HPDE6-E6E7 (cell line): ENCODE data around the gene SLC38A7.
"Not testable (repeated sequence)": the region's sequence is repeated elsewhere in the genome, so short reads cannot be mapped to it uniquely, and the experiment has no call there.

Experiments
- DNase-seq: peaks from one replicate; pipeline ENCODE4 v3.0.0; 2011; ENCODE audit warnings: missing footprints; ENCODE audit errors: extremely low spot score

SLC38A7 gene

DNA sequence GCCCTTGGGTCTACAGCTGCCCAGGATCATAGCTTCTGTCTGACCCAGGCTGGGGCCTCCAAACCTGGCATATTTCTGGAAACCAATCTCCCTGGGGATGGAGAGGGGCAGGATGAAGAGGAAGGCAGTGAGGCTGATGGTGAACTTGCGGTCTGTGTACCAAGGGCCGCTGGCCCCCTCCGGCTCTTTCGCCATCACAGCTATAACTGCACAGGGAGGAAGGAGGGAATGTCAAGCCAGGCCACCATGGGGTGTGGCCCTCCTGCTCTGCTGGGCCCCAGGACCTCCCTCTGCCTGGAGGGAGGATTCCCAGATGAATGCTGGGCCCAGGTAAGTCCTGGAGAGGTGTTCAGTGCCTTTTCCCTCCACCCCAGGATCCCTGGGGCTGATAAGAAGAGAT is 6.3 kb downstream of the SLC38A7 start:
- no peak for DNase-seq

- no peak for DNase-seq
These were observed 13.5 kb downstream of the SLC38A7 start for GRCh38 chr16:58670946-58671583.

DNA sequence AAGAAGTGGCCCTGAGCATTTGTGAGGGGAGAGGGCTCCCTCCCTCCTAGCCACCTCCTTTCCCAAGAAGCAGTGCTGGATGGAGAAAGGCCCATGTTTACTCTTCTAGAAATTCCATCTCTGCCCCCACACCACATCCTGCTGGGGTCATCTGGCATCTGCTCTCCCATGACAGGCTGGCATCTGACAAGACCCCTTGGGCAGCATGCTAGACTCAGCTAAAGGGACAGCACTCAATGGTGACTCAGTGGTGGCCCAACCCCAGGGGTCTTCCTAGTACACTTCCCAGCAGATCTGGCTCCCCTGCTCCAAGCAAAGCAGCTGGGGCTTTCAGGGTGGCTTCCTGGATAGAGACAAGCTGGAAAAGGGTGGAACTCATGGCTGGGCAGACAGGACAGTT is 14.4 kb downstream of the SLC38A7 start:
- no peak for DNase-seq

GRCh38 chr16:58665200-58665599 is 19.4 kb downstream of the SLC38A7 start:
- DNase-seq = no peak

- DNase-seq = peak; percentile 97
These were observed 23.3 kb downstream of the SLC38A7 start for GRCh38 chr16:58661199-58661830.

DNA sequence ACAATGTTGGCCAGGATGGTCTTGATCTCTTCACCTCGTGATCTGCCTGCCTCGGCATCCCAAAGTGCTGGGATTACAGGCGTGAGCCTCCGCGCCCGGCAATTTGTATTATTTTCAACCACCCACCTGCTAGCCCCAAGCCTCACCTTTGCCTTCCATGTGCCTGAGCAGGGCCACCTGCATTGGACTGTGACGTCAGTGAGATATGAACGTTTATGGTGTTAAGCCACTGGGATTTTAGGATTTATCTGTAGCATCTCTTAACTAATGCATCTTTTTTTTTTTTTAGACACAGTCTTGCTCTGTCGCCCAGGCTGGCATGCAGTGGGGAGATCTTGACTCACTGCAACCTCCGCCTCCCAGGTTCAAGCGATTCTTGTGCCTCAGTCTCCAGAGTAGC is 24.7 kb downstream of the SLC38A7 start:
- DNase-seq = not testable (repeated sequence)

DNA sequence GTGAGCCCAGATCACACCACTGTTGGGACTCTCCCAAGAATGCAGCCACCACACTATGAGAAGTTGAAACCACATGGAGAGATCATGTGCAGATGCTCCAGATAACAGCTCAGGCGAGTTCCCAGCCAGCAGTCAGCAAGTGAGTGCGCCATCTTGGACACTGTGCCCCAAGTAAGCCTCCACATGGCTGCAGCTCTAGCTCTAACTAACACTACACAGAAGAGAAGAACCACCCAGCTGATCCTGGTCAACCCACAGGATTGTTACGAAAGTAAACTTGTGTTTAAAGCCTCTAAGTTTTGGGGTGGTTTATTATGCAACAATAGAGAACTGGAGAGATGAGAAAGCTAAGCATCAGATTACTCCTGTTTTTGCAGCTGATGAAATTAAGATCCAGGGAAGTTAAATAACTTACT is 25.8 kb downstream of the SLC38A7 start:
- no peak for DNase-seq

DNA sequence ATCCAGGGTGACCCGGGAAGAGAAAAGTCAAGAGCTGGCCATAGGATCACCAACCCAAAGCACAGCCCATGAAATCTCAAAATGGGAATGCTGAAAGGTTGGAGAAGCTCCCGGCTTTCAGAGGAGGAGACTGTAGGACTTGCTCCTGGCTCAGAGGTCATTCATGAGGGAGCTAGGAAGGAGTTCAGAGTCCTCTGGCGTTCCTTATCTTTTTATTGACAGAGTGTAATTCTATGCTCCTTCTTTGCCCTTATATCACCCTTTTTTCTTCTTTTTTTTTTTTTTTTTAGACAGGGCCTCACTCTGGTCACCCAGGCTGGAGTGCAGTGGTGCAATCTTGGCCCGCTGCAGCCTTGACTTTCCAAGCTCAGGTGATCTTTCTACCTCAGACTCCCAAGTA is 27.7 kb downstream of the SLC38A7 start:
- DNase-seq = no peak

DNA sequence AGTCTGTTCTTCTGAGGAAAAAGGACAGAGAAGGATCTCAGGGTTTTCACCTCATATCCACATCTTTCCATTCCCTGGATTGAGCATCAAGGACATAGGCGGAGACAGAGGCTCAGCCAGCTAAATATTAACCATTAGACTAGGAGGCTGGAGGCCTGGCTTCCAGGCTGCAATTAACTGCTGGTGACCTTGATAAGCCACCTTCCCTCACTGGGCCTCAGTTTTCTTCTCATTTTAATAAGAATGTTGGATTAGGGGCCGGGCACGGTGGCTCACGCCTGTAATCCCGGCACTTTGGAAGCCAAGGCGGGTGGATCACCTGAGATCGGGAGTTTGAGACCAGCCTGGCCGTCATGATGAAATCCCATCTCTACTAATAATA is 29.4 kb downstream of the SLC38A7 start:
- no peak for DNase-seq

GRCh38 chr16:58654560-58655214 is 29.9 kb downstream of the SLC38A7 start:
- no peak for DNase-seq

- DNase-seq = no peak
These were observed 31.8 kb downstream of the SLC38A7 start for GRCh38 chr16:58652741-58653140.

GRCh38 chr16:58651965-58652348 is 32.6 kb downstream of the SLC38A7 start:
- no peak for DNase-seq

GRCh38 chr16:58649707-58650106 is 34.9 kb downstream of the SLC38A7 start:
- no peak for DNase-seq

DNA sequence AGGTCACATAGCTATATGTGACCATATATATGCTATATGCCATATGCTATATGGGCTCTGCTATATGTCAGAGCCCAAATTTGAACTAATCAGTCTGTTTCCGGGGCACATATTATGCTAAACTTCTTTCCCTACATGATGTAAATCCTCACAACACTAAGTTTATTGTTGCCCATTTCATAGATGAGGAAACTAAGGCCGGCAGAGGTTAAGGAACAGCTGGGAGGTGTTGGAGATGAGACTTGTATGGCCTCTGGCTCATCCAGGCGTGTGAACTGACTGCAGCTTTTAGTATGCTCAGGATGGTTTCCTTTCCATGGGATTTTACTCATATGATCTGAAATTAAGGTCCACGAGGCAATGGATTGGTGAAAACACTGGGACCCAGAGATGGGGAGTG is 37.5 kb downstream of the SLC38A7 start:
- DNase-seq = no peak

- DNase-seq = no peak
These were observed 39.6 kb downstream of the SLC38A7 start for GRCh38 chr16:58644765-58645487.

DNA sequence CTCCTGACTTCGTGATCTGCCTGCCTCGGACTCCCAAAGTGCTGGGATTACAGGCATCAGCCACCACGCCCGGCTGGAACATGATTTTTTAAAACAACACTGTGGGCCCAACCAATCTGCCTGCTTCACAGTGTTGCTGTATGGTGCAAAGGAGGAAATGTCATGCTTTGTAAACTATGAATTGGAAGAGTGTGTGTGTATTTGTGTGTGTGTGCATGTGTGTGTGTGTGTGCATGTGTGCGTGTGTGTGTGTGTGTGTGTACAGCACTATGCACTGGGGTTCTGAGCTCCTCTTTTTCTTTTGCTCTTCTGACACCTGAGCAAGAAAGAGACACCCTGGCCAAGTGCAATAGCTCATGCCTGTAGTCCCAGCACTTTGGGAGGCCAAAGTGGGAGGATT is 40.5 kb downstream of the SLC38A7 start:
- DNase-seq = no peak

DNA sequence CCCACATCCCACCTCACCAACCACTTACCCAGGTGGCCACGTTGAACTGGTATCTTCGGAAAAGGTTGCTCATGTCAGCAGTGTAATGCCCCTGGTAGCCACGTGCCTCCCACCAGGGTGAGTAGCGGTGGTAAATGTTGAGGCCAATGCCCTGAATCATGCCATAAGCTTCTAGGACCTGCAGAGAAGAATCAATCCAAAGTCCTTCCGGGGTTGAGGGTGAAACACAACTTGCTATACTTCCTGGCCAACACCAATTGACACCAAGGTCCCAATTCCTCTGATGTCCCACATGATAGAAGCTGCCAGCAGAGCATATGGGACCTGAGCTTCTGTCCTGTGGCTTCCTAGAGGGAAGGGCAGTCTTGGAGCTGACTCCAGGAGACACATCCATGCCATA is 43.6 kb downstream of the SLC38A7 start:
- no peak for DNase-seq

- DNase-seq = no peak
These were observed 44.7 kb downstream of the SLC38A7 start for GRCh38 chr16:58639836-58640235.

DNA sequence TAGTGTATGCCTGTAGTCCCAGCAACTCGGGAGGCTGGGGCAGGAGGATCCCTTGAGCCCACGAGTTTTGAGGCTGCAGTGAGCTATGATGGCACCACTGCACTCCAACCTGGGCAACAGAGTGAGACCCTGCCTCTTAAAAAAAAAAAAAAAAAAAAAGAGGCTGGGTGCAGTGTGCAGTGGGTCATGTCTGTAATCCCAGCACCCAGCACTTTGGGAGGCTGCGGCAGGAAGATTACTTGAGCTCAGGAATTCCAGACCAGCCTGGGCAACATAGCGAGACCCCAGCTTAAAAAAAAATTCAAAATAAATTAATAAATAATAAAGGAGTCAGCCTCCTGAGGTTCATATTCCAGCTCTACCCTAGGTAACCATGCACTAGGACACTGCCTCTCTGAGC is 45.3 kb downstream of the SLC38A7 start:
- no peak for DNase-seq

DNA sequence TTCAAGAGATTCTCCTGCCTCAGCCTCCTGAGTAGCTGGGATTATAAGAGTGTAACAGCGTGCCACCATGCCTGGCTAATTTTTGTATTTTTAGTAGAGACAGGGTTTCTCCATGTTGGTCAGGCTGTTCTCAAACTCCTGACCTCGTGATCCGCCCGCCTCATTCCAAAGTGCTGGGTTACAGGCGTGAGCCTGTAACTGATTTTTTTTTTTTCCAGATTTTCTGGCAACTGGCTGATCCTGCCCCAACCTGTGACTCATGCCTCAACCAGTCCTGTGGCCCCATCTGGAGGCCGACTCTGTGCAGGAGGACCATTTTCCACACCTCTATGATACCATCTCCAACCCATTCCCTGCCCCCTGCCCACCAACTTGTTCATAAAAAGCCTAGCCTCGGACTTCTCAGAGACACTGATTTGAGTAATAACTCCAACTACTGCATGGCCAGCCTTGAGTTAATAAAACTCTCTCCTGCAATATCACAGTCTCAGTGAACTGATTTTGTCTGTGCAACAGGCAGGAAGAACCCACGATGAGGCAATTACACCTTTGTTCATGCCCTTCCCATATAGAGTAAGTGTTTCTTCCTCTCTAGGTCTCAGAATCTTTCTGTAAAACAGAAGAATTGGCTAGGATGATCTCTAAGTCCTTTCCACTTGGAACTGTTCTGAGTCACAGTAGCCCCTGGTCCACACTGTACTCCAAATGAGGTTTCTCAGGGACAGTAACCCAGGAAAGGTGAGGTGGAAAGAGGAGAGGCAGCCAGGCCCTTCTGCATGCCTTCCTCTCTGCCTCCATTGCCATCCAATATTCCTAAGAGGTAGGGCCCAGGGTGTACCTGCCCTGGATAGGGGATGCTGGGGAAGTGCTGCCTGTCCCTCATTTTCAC is 46.2 kb downstream of the SLC38A7 start:
- DNase-seq = peak; percentile 82

DNA sequence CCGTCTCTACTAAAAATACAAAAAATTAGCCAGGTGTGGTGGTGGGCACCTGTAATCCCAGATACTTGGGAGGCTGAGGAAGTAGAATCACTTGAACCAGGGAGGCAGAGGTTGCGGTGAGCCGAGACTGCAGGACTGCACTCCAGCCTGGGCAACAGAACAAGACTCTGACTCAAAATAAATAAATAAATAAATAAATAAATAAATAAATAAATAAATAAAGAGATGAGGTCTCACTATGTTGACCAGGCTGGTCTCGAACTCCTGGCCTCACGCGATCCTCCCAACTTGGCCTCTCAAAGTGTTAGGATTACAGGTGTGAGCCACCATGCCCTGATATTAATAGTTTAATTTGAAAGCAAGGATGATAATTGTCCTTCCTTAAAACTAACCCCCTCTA is 47.5 kb downstream of the SLC38A7 start:
- DNase-seq = not testable (repeated sequence)

DNA sequence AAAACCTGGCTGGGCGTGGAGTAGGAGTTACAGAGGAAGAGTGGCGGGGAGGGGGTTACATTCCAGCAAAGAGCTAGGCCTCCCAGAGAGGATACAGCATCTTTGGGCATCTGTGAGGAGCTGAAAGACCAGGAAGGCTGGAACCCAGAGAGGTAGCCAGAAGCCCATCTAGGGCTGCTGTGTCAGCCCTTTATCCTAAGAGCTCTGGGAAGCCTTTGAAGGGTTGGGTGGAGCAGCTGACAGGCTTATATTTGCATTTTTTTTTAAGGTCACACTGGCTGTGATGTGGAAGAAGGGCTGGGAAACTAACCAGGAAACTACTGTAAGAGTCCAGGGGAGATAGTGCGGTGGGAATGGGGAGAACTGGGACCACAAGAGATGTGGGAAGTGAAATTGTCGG is 48.1 kb downstream of the SLC38A7 start:
- no peak for DNase-seq
